ENCODE measurements around the gene RIPK1.
"Not testable (repeated sequence)": the region's sequence is repeated elsewhere in the genome, so short reads cannot be mapped to it uniquely, and the experiment has no call there.

Gene RIPK1

GRCh38 chr6:3077430-3077829 is 9.1 kb downstream of the RIPK1 start:
- no peak for TF ChIP-seq CTCF (IDR thresholded peaks at IDR 0.05; ENCODE audit: unreplicated experiment in 3 of 3)
- Mint-ChIP-seq H3K4me1 (peaks cover 13% of the 10 kb centered on the region), H3K27ac (no peak overlapping the region), H3K36me3 (ENCODE audit: low read depth) (peaks cover 58% of the 10 kb centered on the region), H3K9me3 (no peaks in the 10 kb centered on the region), H3K27me3 (ENCODE audit: low read depth) (no peaks in the 10 kb centered on the region), H3K4me3 (no peak overlapping the region)

GRCh38 chr6:3078952-3079351 is 10.7 kb downstream of the RIPK1 start:
- H3K4me1 Mint-ChIP-seq = peaks cover 13% of the 10 kb centered on the region

GRCh38 chr6:3079682-3080081 is 11.4 kb downstream of the RIPK1 start:
- H3K4me3 Mint-ChIP-seq = no peak overlapping the region
- no peak overlapping the region for H3K27ac Mint-ChIP-seq
- peaks cover 77% of the 10 kb centered on the region for H3K36me3 Mint-ChIP-seq (ENCODE audit: low read depth)
- H3K9me3 Mint-ChIP-seq = no peaks in the 10 kb centered on the region
- no peak for TF ChIP-seq CTCF (IDR thresholded peaks at IDR 0.05; ENCODE audit: unreplicated experiment in 3 of 3)
- no peaks in the 10 kb centered on the region for H3K27me3 Mint-ChIP-seq (ENCODE audit: low read depth)
- peaks cover 13% of the 10 kb centered on the region for H3K4me1 Mint-ChIP-seq

More at GRCh38 chr6:3078952-3079351, 10.7 kb downstream of the RIPK1 start:
- H3K4me3 Mint-ChIP-seq; H3K9me3 Mint-ChIP-seq; H3K27ac Mint-ChIP-seq; H3K27me3 Mint-ChIP-seq (ENCODE audit: low read depth): not testable (repeated sequence)
- H3K36me3 Mint-ChIP-seq (ENCODE audit: low read depth) = peaks cover 70% of the 10 kb centered on the region

- no peak overlapping the region for H3K27ac Mint-ChIP-seq
- H3K36me3 Mint-ChIP-seq (ENCODE audit: low read depth) = peaks cover 94% of the 10 kb centered on the region
- H3K4me3 Mint-ChIP-seq = no peak overlapping the region
- no peaks in the 10 kb centered on the region for H3K9me3 Mint-ChIP-seq
- no peak for TF ChIP-seq CTCF (IDR thresholded peaks at IDR 0.05; ENCODE audit: unreplicated experiment in 3 of 3)
- H3K4me1 Mint-ChIP-seq = no peaks in the 10 kb centered on the region
- H3K27me3 Mint-ChIP-seq (ENCODE audit: low read depth) = no peaks in the 10 kb centered on the region
Observed at GRCh38 chr6:3081960-3082359, 13.7 kb downstream of the RIPK1 start.

- H3K27me3 Mint-ChIP-seq (ENCODE audit: low read depth) = no peaks in the 10 kb centered on the region
- H3K9me3 Mint-ChIP-seq = peaks cover 3% of the 10 kb centered on the region
- H3K36me3 Mint-ChIP-seq (ENCODE audit: low read depth) = peaks cover 96% of the 10 kb centered on the region
- peaks cover 21% of the 10 kb centered on the region for H3K4me1 Mint-ChIP-seq
- no peak for TF ChIP-seq CTCF (IDR thresholded peaks at IDR 0.05; ENCODE audit: unreplicated experiment in 3 of 3)
- no peak overlapping the region for H3K4me3 Mint-ChIP-seq
- H3K27ac Mint-ChIP-seq = no peak overlapping the region
Observed at GRCh38 chr6:3085074-3085473, 16.8 kb downstream of the RIPK1 start.

- Mint-ChIP-seq H3K27ac (peak overlapping the region in 2 of 3 experiments; percentile 17 to 43), H3K9me3 (peaks cover 3% of the 10 kb centered on the region), H3K36me3 (ENCODE audit: low read depth) (peaks cover 91% of the 10 kb centered on the region), H3K4me3 (no peak overlapping the region), H3K4me1 (peaks cover 26% of the 10 kb centered on the region), H3K27me3 (ENCODE audit: low read depth) (no peaks in the 10 kb centered on the region)
- no peak for TF ChIP-seq CTCF (IDR thresholded peaks at IDR 0.05; ENCODE audit: unreplicated experiment in 3 of 3)
Observed at GRCh38 chr6:3086282-3086946, 18.1 kb downstream of the RIPK1 start.

Data from nephron (organoid).